ENCODE results near the gene GLYAT. TPM values are rescaled to one million over a fixed set of nuclear protein-coding genes. Genes with fewer than 3 reads are reported as not detected.

Gene GLYAT
- total RNA-seq, 1 experiment from 2014 or later = not detected

DNA sequence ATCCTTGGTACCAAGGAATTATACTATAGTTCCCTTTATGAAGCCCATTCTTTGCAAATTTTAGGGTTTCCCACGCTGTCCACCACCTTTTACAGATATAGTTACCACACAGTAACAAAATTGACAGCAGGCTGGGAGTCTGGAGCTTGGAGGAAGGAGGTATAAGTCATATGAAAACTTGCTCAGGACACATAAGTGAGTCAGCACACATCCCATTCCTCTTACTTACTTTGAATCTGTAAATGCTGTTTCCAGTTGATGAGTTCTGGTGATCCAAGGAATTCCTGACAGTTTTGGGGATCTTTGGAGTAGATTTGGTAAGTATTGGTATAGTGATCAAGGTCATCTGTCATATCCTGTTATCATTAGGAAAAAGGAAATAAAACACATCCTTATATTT lies 19.2 kb downstream of the GLYAT start:
- no peak overlapping the region for H3K4me3 ChIP-seq (ENCODE audit: low read depth in 2 of 2, low read length in 2 of 2)
- no peaks in the 10 kb centered on the region for H3K4me1 ChIP-seq (ENCODE audit: control insufficient read depth, insufficient read depth, low read length)
- H3K9me3 ChIP-seq (ENCODE audit: control insufficient read depth, insufficient read depth, low read depth, low read length) = no peaks in the 10 kb centered on the region
- H3K36me3 ChIP-seq (ENCODE audit: control insufficient read depth, insufficient read depth, low read length) = no peaks in the 10 kb centered on the region
- no TSS peak for BruUV-seq (replicated peaks)
- ATAC-seq = no peak
- POLR2A ChIA-PET = no interaction called here
- no peak for DNase-seq (ENCODE audit: low read depth, low spot score)
- no peak for TF ChIP-seq SIN3A (IDR thresholded peaks at IDR 0.05; ENCODE audit: borderline replicate concordance, insufficient read depth, low read depth, low read length)
- TF ChIP-seq CTCF (IDR thresholded peaks at IDR 0.05) = no peak
- no peak for TF ChIP-seq TCF7L2 (IDR thresholded peaks at IDR 0.05; ENCODE audit: low read depth, low read length)
- TF ChIP-seq POLR2AphosphoS5 (IDR thresholded peaks at IDR 0.05; ENCODE audit: low read depth, low read length) = no peak
- no peak for TF ChIP-seq REST (IDR thresholded peaks at IDR 0.05; ENCODE audit: insufficient read depth in 1 of 2, low read depth in 2 of 2, low read length in 1 of 2)
- in situ Hi-C loops (cut with HindIII; ENCODE audit: low pct_unique_long_range_greater_than_20kb, low sequenced_read_pairs) = no loop called here
- intact Hi-C loops (cut with micrococcal nuclease; ENCODE audit: unreplicated experiment) = no loop called here
- CTCF ChIA-PET = no interaction called here
- H3K27me3 ChIP-seq (ENCODE audit: control insufficient read depth, insufficient read depth, low read length) = no peaks in the 10 kb centered on the region
- no peak overlapping the region for H3K27ac ChIP-seq (ENCODE audit: low read length)

- H3K36me3 ChIP-seq (ENCODE audit: control insufficient read depth, insufficient read depth, low read length) = no peaks in the 10 kb centered on the region
- TF ChIP-seq CTCF (IDR thresholded peaks at IDR 0.05) (no peak), POLR2AphosphoS5 (IDR thresholded peaks at IDR 0.05; ENCODE audit: low read depth, low read length) (no peak), SIN3A (IDR thresholded peaks at IDR 0.05; ENCODE audit: borderline replicate concordance, insufficient read depth, low read depth, low read length) (no peak), REST (IDR thresholded peaks at IDR 0.05; ENCODE audit: insufficient read depth in 1 of 2, low read depth in 2 of 2, low read length in 1 of 2) (no peak), TCF7L2 (IDR thresholded peaks at IDR 0.05; ENCODE audit: low read depth, low read length) (no peak)
- DNase-seq (ENCODE audit: low read depth, low spot score) (no peak), ATAC-seq (no peak)
- no TSS peak for BruUV-seq (replicated peaks)
- H3K9me3 ChIP-seq (ENCODE audit: control insufficient read depth, insufficient read depth, low read depth, low read length) = no peaks in the 10 kb centered on the region
- in situ Hi-C loops (cut with HindIII; ENCODE audit: low pct_unique_long_range_greater_than_20kb, low sequenced_read_pairs) = no loop called here
- no peaks in the 10 kb centered on the region for H3K4me1 ChIP-seq (ENCODE audit: control insufficient read depth, insufficient read depth, low read length)
- no peak overlapping the region for H3K27ac ChIP-seq (ENCODE audit: low read length)
- intact Hi-C loops (cut with micrococcal nuclease; ENCODE audit: unreplicated experiment) = no loop called here
- no peak overlapping the region for H3K4me3 ChIP-seq (ENCODE audit: low read depth in 2 of 2, low read length in 2 of 2)
- CTCF ChIA-PET = no interaction called here
- POLR2A ChIA-PET = no interaction called here
- no peaks in the 10 kb centered on the region for H3K27me3 ChIP-seq (ENCODE audit: control insufficient read depth, insufficient read depth, low read length)
Observed at GRCh38 chr11:58711832-58712231, 19.9 kb downstream of the GLYAT start.
